OCI-LY3 (cell line): ENCODE results near the gene KLF5.

Experiments used
- EZH2phosphoT487 ChIP-seq: fragments of 200-600 bp; shearing (Covaris generic); IDR thresholded peaks from 2 replicates; pipeline ENCODE4 v1.6.1; 2018; ENCODE audit warnings: antibody characterized with exemption, mixed run types, low read depth
- TF ChIP-seq, protein P1 (sequence below): fragments of 200-600, 300-600 bp; sonication (generic); IDR thresholded peaks from 2 replicates; pipeline ENCODE4 v1.5.1; 2014; ENCODE audit warnings: antibody characterized with exemption, low read length, low read depth

DNA sequence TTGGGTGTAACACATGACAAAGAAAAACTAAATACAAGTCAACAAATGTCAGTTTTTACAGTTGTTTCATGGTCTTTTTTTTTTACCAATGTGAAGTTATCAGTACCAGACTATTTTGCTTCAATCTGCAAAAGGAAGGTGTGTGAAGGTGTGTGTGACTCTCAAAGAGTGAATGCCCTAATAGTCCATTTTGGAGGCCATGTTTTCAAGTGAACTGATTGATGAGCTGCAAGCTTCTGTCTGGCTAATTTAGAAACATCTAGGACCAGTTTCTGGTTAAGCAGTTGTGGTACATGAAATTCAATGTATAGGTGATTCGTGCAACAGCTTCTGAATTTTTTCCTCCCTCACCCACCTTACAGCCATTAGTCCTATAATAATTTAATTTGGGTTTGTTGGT, 16.1 kb downstream of the KLF5 start:
- TF ChIP-seq, protein P1, sequence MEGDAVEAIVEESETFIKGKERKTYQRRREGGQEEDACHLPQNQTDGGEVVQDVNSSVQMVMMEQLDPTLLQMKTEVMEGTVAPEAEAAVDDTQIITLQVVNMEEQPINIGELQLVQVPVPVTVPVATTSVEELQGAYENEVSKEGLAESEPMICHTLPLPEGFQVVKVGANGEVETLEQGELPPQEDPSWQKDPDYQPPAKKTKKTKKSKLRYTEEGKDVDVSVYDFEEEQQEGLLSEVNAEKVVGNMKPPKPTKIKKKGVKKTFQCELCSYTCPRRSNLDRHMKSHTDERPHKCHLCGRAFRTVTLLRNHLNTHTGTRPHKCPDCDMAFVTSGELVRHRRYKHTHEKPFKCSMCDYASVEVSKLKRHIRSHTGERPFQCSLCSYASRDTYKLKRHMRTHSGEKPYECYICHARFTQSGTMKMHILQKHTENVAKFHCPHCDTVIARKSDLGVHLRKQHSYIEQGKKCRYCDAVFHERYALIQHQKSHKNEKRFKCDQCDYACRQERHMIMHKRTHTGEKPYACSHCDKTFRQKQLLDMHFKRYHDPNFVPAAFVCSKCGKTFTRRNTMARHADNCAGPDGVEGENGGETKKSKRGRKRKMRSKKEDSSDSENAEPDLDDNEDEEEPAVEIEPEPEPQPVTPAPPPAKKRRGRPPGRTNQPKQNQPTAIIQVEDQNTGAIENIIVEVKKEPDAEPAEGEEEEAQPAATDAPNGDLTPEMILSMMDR = no peak
- no peak for TF ChIP-seq EZH2phosphoT487
